GM19463 (cell line): Measurements from ENCODE around the gene PTK6.
"Not testable (repeated sequence)": the region's sequence is repeated elsewhere in the genome, so short reads cannot be mapped to it uniquely, and the experiment has no call there.

Source experiments
- ATAC-seq: cut with Tn5 transposase; IDR thresholded peaks from one replicate; pipeline ENCODE4 v1.9.1; 2021; ENCODE audit warnings: mild to moderate bottlenecking, moderate library complexity; ENCODE audit not compliant: unreplicated experiment

Gene PTK6

GRCh38 chr20:63483834-63484233 lies 53.3 kb downstream of the PTK6 start:
- ATAC-seq, result no peak

- ATAC-seq, result no peak
Observed at GRCh38 chr20:63482021-63482587, 55.1 kb downstream of the PTK6 start.

DNA sequence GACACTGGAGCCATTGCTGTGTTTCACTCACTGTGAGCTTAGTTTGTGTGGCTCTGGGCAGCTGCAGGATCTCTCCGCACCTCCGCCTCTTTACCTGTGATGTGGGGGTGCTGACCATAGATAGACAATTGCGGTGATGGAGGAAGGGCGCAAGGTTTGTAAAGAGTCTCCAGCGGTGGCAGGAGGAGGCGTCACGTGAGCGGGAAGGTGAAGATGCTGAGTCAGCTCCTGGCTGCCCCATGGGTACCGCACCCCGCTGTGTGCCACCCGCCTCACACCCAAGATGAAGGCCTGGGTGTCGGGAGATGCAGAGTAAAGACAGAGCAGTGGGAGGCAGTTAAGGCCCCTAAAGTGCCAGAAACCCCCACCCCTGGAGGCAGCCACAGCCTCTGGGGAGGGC lies 55.7 kb downstream of the PTK6 start:
- ATAC-seq, result no peak

- ATAC-seq, result not testable (repeated sequence)
Observed at GRCh38 chr20:63479695-63480419, 57.3 kb downstream of the PTK6 start.

GRCh38 chr20:63478346-63479302 lies 58.6 kb downstream of the PTK6 start:
- ATAC-seq, result no peak
